Measurements from ENCODE around the gene MPV17. TPM values are rescaled to one million over a fixed set of nuclear protein-coding genes. Genes with fewer than 3 reads are reported as not detected.

MPV17 gene
- total RNA-seq, 1 experiment from 2014 or later: 59.4 TPM

- H3K9me3 ChIP-seq (ENCODE audit: control insufficient read depth, low read depth, low read length): no peaks in the 10 kb centered on the region
- no peak overlapping the region for H4K8ac ChIP-seq (replicated peaks; ENCODE audit: insufficient read length, low read depth, low read length)
- no peaks in the 10 kb centered on the region for H4K20me1 ChIP-seq (ENCODE audit: control insufficient read depth, insufficient read depth, insufficient read length)
- WGBS (ENCODE audit: extremely low coverage, insufficient read length, low lambda C conversion rate): no CpG with 5 or more reads among the region's 5 CpGs
- H3K23ac ChIP-seq (ENCODE audit: insufficient read length, low read depth, low read length): no peak overlapping the region
- peak overlapping the region; percentile 94; the same call in 1 of the 2 replicates for H3K14ac ChIP-seq (ENCODE audit: insufficient read depth, low read length)
- no peak overlapping the region for H3T11ph ChIP-seq (ENCODE audit: low read length)
- H3K9ac ChIP-seq (ENCODE audit: extremely low read depth, insufficient read length, low read length): peak overlapping the region; percentile 93
- H3K23me2 ChIP-seq (ENCODE audit: insufficient read length, low read depth, low read length, poor library complexity, severe bottlenecking): peaks cover 10% of the 10 kb centered on the region
- no peak overlapping the region for H4K91ac ChIP-seq (ENCODE audit: insufficient read length, low read depth, low read length)
- no peak overlapping the region for H2AFZ ChIP-seq (ENCODE audit: low read length)
- no peak overlapping the region for H3K4ac ChIP-seq (ENCODE audit: low read depth, low read length)
- H3K9me3 Mint-ChIP-seq: peaks cover 0 to 2% of the 10 kb centered on the region in 2 experiments; a peak in 2 of 5 replicates
- H3K36me3 Mint-ChIP-seq (ENCODE audit: insufficient read depth in 1 of 3, low read depth in 3 of 3): peaks cover 20 to 33% (median 29%) of the 10 kb centered on the region in 3 experiments
- no peak overlapping the region for H2BK20ac ChIP-seq (ENCODE audit: low read depth, low read length, poor library complexity, severe bottlenecking)
- 0 out of 2 replicates have a peak, but pooled peaks cover 2% of the 10 kb centered on the region for H3K4me1 ChIP-seq (ENCODE audit: insufficient read depth, low read length)
- H4K5ac ChIP-seq (ENCODE audit: insufficient read length, low read depth, low read length): peak overlapping the region; percentile 19
- DNase-seq: no peak
- no peaks in the 10 kb centered on the region for H3K27me3 ChIP-seq (ENCODE audit: insufficient read depth, low read length)
- H3K4me2 ChIP-seq (ENCODE audit: insufficient read depth, insufficient read length, low read length): peak overlapping the region; percentile 98
- no peak overlapping the region for H3K56ac ChIP-seq (ENCODE audit: insufficient read length, low read depth, low read length)
- no peaks in the 10 kb centered on the region for H3K79me1 ChIP-seq (ENCODE audit: insufficient read depth, low read depth, low read length, poor library complexity, severe bottlenecking)
- peaks cover 13 to 19% of the 10 kb centered on the region in 2 experiments for H3K4me1 Mint-ChIP-seq
- H2BK15ac ChIP-seq (ENCODE audit: low read depth, low read length): no peak overlapping the region
- no peak for TF ChIP-seq CTCF (conservative IDR thresholded peaks at IDR 0.05)
- no peak overlapping the region for H2BK120ac ChIP-seq (ENCODE audit: low read depth, low read length, poor library complexity, severe bottlenecking)
- no peaks in the 10 kb centered on the region for H3K79me2 ChIP-seq (ENCODE audit: insufficient read depth, low read length)
- no peak overlapping the region for H2BK5ac ChIP-seq (ENCODE audit: insufficient read length, low read length)
- peak overlapping the region; percentile 85 for H3K18ac ChIP-seq (ENCODE audit: insufficient read length, low read depth, low read length)
- H3K27me3 Mint-ChIP-seq (ENCODE audit: low read depth): no peaks in the 10 kb centered on the region
- H3K27ac ChIP-seq (ENCODE audit: insufficient read length, low read depth, low read length): no peak overlapping the region
- no peak overlapping the region for H2AK5ac ChIP-seq (ENCODE audit: insufficient read length, low read length)
- H3K27ac Mint-ChIP-seq: peak overlapping the region; percentile 98 to 99 (median 99)
- peak overlapping the region; percentile 87 to 98 for H3K4me3 Mint-ChIP-seq
- peak overlapping the region; percentile 76 for H2BK12ac ChIP-seq (ENCODE audit: insufficient read length, low read depth, low read length)
These were observed 844 bp upstream of the MPV17 start for GRCh38 chr2:27323596-27324285.
